HCT116 (cell line): ENCODE results near the gene APOE.

Source experiments
- CEBPB ChIP-seq: IDR thresholded peaks from 2 replicates; pipeline ENCODE4 v1.6.1; 2012; ENCODE audit warnings: low read depth
- EZH2 ChIP-seq: fragments of 200-600 bp; sonication (generic); IDR thresholded peaks from 2 replicates; pipeline ENCODE4 v1.6.1; 2017; ENCODE audit warnings: antibody characterized with exemption, mixed run types
- EZH2phosphoT487 ChIP-seq: fragments of 200-600 bp; IDR thresholded peaks from 2 replicates; pipeline ENCODE4 v1.6.1; 2018; ENCODE audit warnings: antibody characterized with exemption, borderline replicate concordance
- FOSL1 ChIP-seq: IDR thresholded peaks from 2 replicates; pipeline ENCODE4 v1.6.1; 2012; ENCODE audit warnings: low read depth
- POLR2A ChIP-seq: IDR thresholded peaks from 2 replicates; pipeline ENCODE4 v1.7.0; 2011; ENCODE audit warnings: borderline replicate concordance; ENCODE audit not compliant: insufficient read depth, insufficient read length; ENCODE audit errors: extremely low read depth
- POLR2AphosphoS5 ChIP-seq: IDR thresholded peaks from 2 replicates; pipeline ENCODE4 v1.6.1; 2011; ENCODE audit warnings: mild to moderate bottlenecking, low read depth, low read length, moderate library complexity
- RAD21 ChIP-seq: IDR thresholded peaks from 2 replicates; pipeline ENCODE4 v1.6.1; 2012; ENCODE audit warnings: low read depth, mild to moderate bottlenecking
- TCF7L2 ChIP-seq: IDR thresholded peaks from 2 replicates; pipeline ENCODE4 v1.7.0; 2011; ENCODE audit warnings: borderline replicate concordance, inconsistent platforms; ENCODE audit not compliant: insufficient read depth, insufficient read length; ENCODE audit errors: extremely low read depth
- YY1 ChIP-seq: IDR thresholded peaks from 2 replicates; pipeline ENCODE4 v1.6.1; 2011; ENCODE audit warnings: low read length, low read depth, moderate library complexity, mild to moderate bottlenecking; ENCODE audit not compliant: insufficient replicate concordance; ENCODE audit errors: extremely low read depth
- TF ChIP-seq, protein P1 (sequence below), 3 experiments: fragments of 200-600 bp in 1 of 3; sonication (generic) in 1 of 3; IDR thresholded peaks in 2 of 3; conservative IDR thresholded peaks in 1 of 3; 2 replicates each; pipeline ENCODE4 v1.5.1; 2012 to 2017; ENCODE audit warnings: low read depth in 2 of 3, low read length in 2 of 3, antibody characterized with exemption in 1 of 3, borderline replicate concordance in 1 of 3, control low read depth in 1 of 3, mild to moderate bottlenecking in 1 of 3, mixed read lengths in 1 of 3, mixed run types in 1 of 3, moderate library complexity in 1 of 3; ENCODE audit not compliant: insufficient read depth in 1 of 3
- TF ChIP-seq, protein P2 (sequence below): IDR thresholded peaks from 2 replicates; pipeline ENCODE4 v1.6.1; 2011; ENCODE audit warnings: mild to moderate bottlenecking, low read length, moderate library complexity; ENCODE audit not compliant: insufficient replicate concordance; ENCODE audit errors: extremely low read depth

DNA sequence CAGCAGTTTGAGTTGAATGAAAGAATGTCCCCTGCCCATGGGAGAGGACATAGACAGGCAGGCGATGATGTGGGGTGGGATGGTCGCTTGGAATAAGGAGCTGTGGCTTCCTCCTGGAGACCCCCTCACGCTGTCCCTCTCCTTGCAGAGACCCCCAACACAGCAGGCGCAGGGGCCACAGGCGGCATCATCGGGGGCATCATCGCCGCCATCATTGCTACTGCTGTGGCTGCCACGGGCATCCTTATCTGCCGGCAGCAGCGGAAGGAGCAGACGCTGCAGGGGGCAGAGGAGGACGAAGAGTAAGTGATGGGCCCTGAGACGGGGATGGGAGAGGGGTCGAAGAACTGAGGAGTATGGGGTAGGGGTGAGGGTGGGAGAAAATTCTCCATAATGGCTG is 23.5 kb upstream of the APOE start:
- TF ChIP-seq POLR2A (no peak), EZH2phosphoT487 (no peak), YY1 (no peak), CEBPB (no peak), POLR2AphosphoS5 (no peak), FOSL1 (no peak), EZH2 (no peak), RAD21 (no peak), TCF7L2 (no peak)
- TF ChIP-seq, protein P1, sequence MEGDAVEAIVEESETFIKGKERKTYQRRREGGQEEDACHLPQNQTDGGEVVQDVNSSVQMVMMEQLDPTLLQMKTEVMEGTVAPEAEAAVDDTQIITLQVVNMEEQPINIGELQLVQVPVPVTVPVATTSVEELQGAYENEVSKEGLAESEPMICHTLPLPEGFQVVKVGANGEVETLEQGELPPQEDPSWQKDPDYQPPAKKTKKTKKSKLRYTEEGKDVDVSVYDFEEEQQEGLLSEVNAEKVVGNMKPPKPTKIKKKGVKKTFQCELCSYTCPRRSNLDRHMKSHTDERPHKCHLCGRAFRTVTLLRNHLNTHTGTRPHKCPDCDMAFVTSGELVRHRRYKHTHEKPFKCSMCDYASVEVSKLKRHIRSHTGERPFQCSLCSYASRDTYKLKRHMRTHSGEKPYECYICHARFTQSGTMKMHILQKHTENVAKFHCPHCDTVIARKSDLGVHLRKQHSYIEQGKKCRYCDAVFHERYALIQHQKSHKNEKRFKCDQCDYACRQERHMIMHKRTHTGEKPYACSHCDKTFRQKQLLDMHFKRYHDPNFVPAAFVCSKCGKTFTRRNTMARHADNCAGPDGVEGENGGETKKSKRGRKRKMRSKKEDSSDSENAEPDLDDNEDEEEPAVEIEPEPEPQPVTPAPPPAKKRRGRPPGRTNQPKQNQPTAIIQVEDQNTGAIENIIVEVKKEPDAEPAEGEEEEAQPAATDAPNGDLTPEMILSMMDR (IDR thresholded peaks at IDR 0.05 in 2 of 3, conservative IDR thresholded peaks at IDR 0.05 in 1 of 3; ENCODE audit: borderline replicate concordance in 1 of 3, insufficient read depth in 1 of 3, low read depth in 2 of 3, low read length in 2 of 3) = no peak
- TF ChIP-seq, protein P2, sequence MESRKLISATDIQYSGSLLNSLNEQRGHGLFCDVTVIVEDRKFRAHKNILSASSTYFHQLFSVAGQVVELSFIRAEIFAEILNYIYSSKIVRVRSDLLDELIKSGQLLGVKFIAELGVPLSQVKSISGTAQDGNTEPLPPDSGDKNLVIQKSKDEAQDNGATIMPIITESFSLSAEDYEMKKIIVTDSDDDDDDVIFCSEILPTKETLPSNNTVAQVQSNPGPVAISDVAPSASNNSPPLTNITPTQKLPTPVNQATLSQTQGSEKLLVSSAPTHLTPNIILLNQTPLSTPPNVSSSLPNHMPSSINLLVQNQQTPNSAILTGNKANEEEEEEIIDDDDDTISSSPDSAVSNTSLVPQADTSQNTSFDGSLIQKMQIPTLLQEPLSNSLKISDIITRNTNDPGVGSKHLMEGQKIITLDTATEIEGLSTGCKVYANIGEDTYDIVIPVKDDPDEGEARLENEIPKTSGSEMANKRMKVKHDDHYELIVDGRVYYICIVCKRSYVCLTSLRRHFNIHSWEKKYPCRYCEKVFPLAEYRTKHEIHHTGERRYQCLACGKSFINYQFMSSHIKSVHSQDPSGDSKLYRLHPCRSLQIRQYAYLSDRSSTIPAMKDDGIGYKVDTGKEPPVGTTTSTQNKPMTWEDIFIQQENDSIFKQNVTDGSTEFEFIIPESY = no peak
